Measurements from ENCODE around the gene RAB27B. TPM values are rescaled to one million over a fixed set of nuclear protein-coding genes. Genes with fewer than 3 reads are reported as not detected.

RAB27B gene
- total RNA-seq, 2 experiments from 2014 or later, result 2.4 to 2.5 TPM

GRCh38 chr18:54835944-54836343 lies 7.7 kb downstream of the RAB27B start:
- intact Hi-C loops (cut with DNase I, micrococcal nuclease), result no loop called here
- CTCF ChIA-PET, result no interaction called here
- DNase-seq, result no peak
- peaks cover 3 to 4% of the 10 kb centered on the region in 2 experiments for H3K9me3 ChIP-seq (ENCODE audit: control insufficient read depth in 1 of 2, insufficient read depth in 1 of 2, low read length in 2 of 2)
- POLR2A ChIA-PET, result interaction anchor here (1.1 kb wide), 1 partner anchor 17 kb away, joined by 3 read pairs; no protein-coding TSS in a partner anchor
- peaks cover 3% of the 10 kb centered on the region for H3K9me3 Mint-ChIP-seq
- peaks cover 43% of the 10 kb centered on the region for H3K4me1 Mint-ChIP-seq (ENCODE audit: low read depth)
- no peak for TF ChIP-seq CTCF (IDR thresholded peaks at IDR 0.05)
- peak overlapping the region; percentile 0 for H3K27ac Mint-ChIP-seq
- no peaks in the 10 kb centered on the region for H3K27me3 ChIP-seq (ENCODE audit: control insufficient read depth in 1 of 2, insufficient read depth in 2 of 2, low read length in 2 of 2)
- H3K36me3 ChIP-seq (ENCODE audit: insufficient read depth, low read length), result no peaks in the 10 kb centered on the region
- H3K4me3 Mint-ChIP-seq, result peak overlapping the region; percentile 13
- ATAC-seq (ENCODE audit: poor library complexity), result peak; percentile 43
- H3K36me3 Mint-ChIP-seq (ENCODE audit: low read depth), result no peaks in the 10 kb centered on the region
- no peak overlapping the region for H3K4me3 ChIP-seq (ENCODE audit: low read length)
- H3K27ac ChIP-seq (ENCODE audit: low read depth in 1 of 2, low read length in 2 of 2), result no peak overlapping the region
- H3K27me3 Mint-ChIP-seq, result no peaks in the 10 kb centered on the region
- no peaks in the 10 kb centered on the region for H3K4me1 ChIP-seq (ENCODE audit: insufficient read depth, low read length)

- DNase-seq, result no peak
- Mint-ChIP-seq H3K27me3 (no peaks in the 10 kb centered on the region), H3K4me3 (no peak overlapping the region), H3K9me3 (no peaks in the 10 kb centered on the region), H3K36me3 (ENCODE audit: low read depth) (no peaks in the 10 kb centered on the region), H3K27ac (no peak overlapping the region), H3K4me1 (ENCODE audit: low read depth) (no peaks in the 10 kb centered on the region)
- ChIA-PET CTCF (no interaction called here), POLR2A (no interaction called here)
- H3K36me3 ChIP-seq (ENCODE audit: insufficient read depth, low read length), result no peaks in the 10 kb centered on the region
- H3K27ac ChIP-seq (ENCODE audit: low read depth in 1 of 2, low read length in 2 of 2), result no peak overlapping the region
- TF ChIP-seq CTCF (IDR thresholded peaks at IDR 0.05), result no peak
- H3K27me3 ChIP-seq (ENCODE audit: control insufficient read depth in 1 of 2, insufficient read depth in 2 of 2, low read length in 2 of 2), result no peaks in the 10 kb centered on the region
- H3K9me3 ChIP-seq (ENCODE audit: control insufficient read depth in 1 of 2, insufficient read depth in 1 of 2, low read length in 2 of 2), result no peaks in the 10 kb centered on the region
- ATAC-seq (ENCODE audit: poor library complexity), result no peak
- no peaks in the 10 kb centered on the region for H3K4me1 ChIP-seq (ENCODE audit: insufficient read depth, low read length)
- H3K4me3 ChIP-seq (ENCODE audit: low read length), result no peak overlapping the region
- intact Hi-C loops (cut with DNase I, micrococcal nuclease), result no loop called here
These were observed 15.0 kb downstream of the RAB27B start for GRCh38 chr18:54843314-54843713.

GRCh38 chr18:54845787-54846186 lies 17.5 kb downstream of the RAB27B start:
- POLR2A ChIA-PET, result no interaction called here
- Histone ChIP-seq H3K4me1 (ENCODE audit: insufficient read depth, low read length) (no peaks in the 10 kb centered on the region), H3K4me3 (ENCODE audit: low read length) (no peak overlapping the region), H3K36me3 (ENCODE audit: insufficient read depth, low read length) (no peaks in the 10 kb centered on the region), H3K27me3 (ENCODE audit: control insufficient read depth in 1 of 2, insufficient read depth in 2 of 2, low read length in 2 of 2) (no peaks in the 10 kb centered on the region), H3K27ac (ENCODE audit: low read depth in 1 of 2, low read length in 2 of 2) (no peak overlapping the region), H3K9me3 (ENCODE audit: control insufficient read depth in 1 of 2, insufficient read depth in 1 of 2, low read length in 2 of 2) (no peaks in the 10 kb centered on the region)
- Mint-ChIP-seq H3K4me3 (no peak overlapping the region), H3K9me3 (no peaks in the 10 kb centered on the region), H3K4me1 (ENCODE audit: low read depth) (no peaks in the 10 kb centered on the region), H3K27me3 (no peaks in the 10 kb centered on the region), H3K27ac (no peak overlapping the region), H3K36me3 (ENCODE audit: low read depth) (no peaks in the 10 kb centered on the region)
- ATAC-seq (ENCODE audit: poor library complexity) (no peak), DNase-seq (no peak)
- CTCF ChIA-PET, result no interaction called here
- intact Hi-C loops (cut with DNase I, micrococcal nuclease), result no loop called here
- TF ChIP-seq CTCF (IDR thresholded peaks at IDR 0.05), result no peak

Data from CD4-positive, alpha-beta T cell (primary cell).